GM12878 (cell line): ENCODE results near the gene CLDN7. TPM values are rescaled to one million over a fixed set of nuclear protein-coding genes. Genes with fewer than 3 reads are reported as not detected.

Source experiments
- ATF7 ChIP-seq: fragments of 450-650 bp; IDR thresholded peaks from 2 replicates; pipeline ENCODE4 v1.6.1; 2016; ENCODE audit warnings: low read depth, mild to moderate bottlenecking
- BCL11A ChIP-seq: IDR thresholded peaks from 2 replicates; pipeline ENCODE4 v1.6.1; 2011; ENCODE audit warnings: low read depth, low read length
- BCL3 ChIP-seq: IDR thresholded peaks from 2 replicates; pipeline ENCODE4 v1.6.1; 2011; ENCODE audit warnings: borderline replicate concordance, low read depth, mild to moderate bottlenecking, moderate library complexity, low read length; ENCODE audit not compliant: insufficient read depth, poor library complexity, severe bottlenecking
- CREB1 ChIP-seq: IDR thresholded peaks from 2 replicates; pipeline ENCODE4 v1.6.1; 2012; ENCODE audit warnings: low read depth, mild to moderate bottlenecking, inconsistent platforms
- CUX1 ChIP-seq: IDR thresholded peaks from 2 replicates; pipeline ENCODE4 v1.6.1; 2012; ENCODE audit warnings: improper control_type of control experiment, low read depth, low read length; ENCODE audit not compliant: insufficient replicate concordance
- FOXM1 ChIP-seq: IDR thresholded peaks from 2 replicates; pipeline ENCODE4 v1.6.1; 2012; ENCODE audit warnings: low read depth, mild to moderate bottlenecking, inconsistent platforms, low read length, moderate library complexity
- GATAD2B ChIP-seq: fragments of 450-650 bp; conservative IDR thresholded peaks from 2 replicates; pipeline ENCODE4 v1.6.1; 2017; ENCODE audit warnings: low read depth, mild to moderate bottlenecking, moderate library complexity
- HDAC2 ChIP-seq: fragments of 200-600 bp; sonication (generic); IDR thresholded peaks from 2 replicates; pipeline ENCODE4 v1.6.1; 2017
- IKZF1 ChIP-seq: fragments of 450-650 bp; conservative IDR thresholded peaks from 2 replicates; pipeline ENCODE4 v1.6.1; 2017; ENCODE audit warnings: antibody characterized with exemption, mild to moderate bottlenecking
- IRF3 ChIP-seq: fragments of 450-650 bp; IDR thresholded peaks from 2 replicates; pipeline ENCODE4 v1.6.1; 2014; ENCODE audit warnings: mild to moderate bottlenecking
- KAT2A ChIP-seq: conservative IDR thresholded peaks from 2 replicates; pipeline ENCODE4 v1.6.1; 2011; ENCODE audit warnings: low read depth, low read length; ENCODE audit not compliant: control insufficient read depth
- KLF5 ChIP-seq: fragments of 450-650 bp; IDR thresholded peaks from 2 replicates; pipeline ENCODE4 v1.6.1; 2014; ENCODE audit warnings: mild to moderate bottlenecking; ENCODE audit not compliant: partially characterized antibody
- LARP7 ChIP-seq: fragments of 450-650 bp; IDR thresholded peaks from 2 replicates; pipeline ENCODE4 v1.6.1; 2017; ENCODE audit warnings: mild to moderate bottlenecking
- MAX ChIP-seq: IDR thresholded peaks from 2 replicates; pipeline ENCODE4 v1.6.1; 2012; ENCODE audit warnings: low read depth, low read length, improper control_type of control experiment
- MLLT1 ChIP-seq: fragments of 450-650 bp; IDR thresholded peaks from 2 replicates; pipeline ENCODE4 v1.6.1; 2016; ENCODE audit warnings: mild to moderate bottlenecking
- PKNOX1 ChIP-seq: fragments of 450-650 bp; IDR thresholded peaks from 2 replicates; pipeline ENCODE4 v1.6.1; 2016; ENCODE audit warnings: mild to moderate bottlenecking
- POU2F2 ChIP-seq: IDR thresholded peaks from 3 replicates; pipeline ENCODE4 v1.6.1; 2011; ENCODE audit warnings: low read depth, mild to moderate bottlenecking, low read length, borderline replicate concordance
- RAD51 ChIP-seq: fragments of 450-650 bp; IDR thresholded peaks from 2 replicates; pipeline ENCODE4 v1.6.1; 2016; ENCODE audit warnings: moderate library complexity, mild to moderate bottlenecking, inconsistent platforms
- SMAD5 ChIP-seq: IDR thresholded peaks from 2 replicates; pipeline ENCODE4 v1.6.1; 2016; ENCODE audit warnings: antibody characterized with exemption, low read depth
- SREBF1 ChIP-seq: IDR thresholded peaks from 2 replicates; pipeline ENCODE4 v1.6.1; 2012; ENCODE audit warnings: mild to moderate bottlenecking, low read length
- polyA plus RNA-seq, 11 experiments: library from polyadenylated mRNA; depleted of rRNA in 4 of 11; unstranded in 6 of 11; stranded (reverse) in 5 of 11; fragments of >200 nt; fragmentation: Nextera tagmentation in 4 of 11; fragmentation: Illumina TruSeq in 1 of 11; extraction: Ambion mirVana in 4 of 11; extraction: Trizol in 1 of 11; gene quantifications; 1 replicate in 1 of 11; 2 replicates in 10 of 11; pipeline versions ENCODE4 v1.2.1 to v1.2.3, GENCODE V29; 2011 to 2016; ENCODE audit warnings: inconsistent platforms in 2 of 11, missing spikeins in 2 of 11, low read depth in 1 of 11
- total RNA-seq, 4 experiments: library from RNA; depleted of rRNA in 3 of 4; stranded (reverse); fragments of >200 nt in 3 of 4; fragmentation: Illumina TruSeq in 1 of 4; extraction: Trizol in 1 of 4; gene quantifications; 2 replicates each; pipeline versions ENCODE4 v1.2.1 to v1.2.3, GENCODE V29; 2013 to 2021

The CLDN7 gene
- total and polyA plus RNA-seq, 10 of the 15 experiments (the other 5 are each of a cell fraction or from before 2014, with no cell fraction given) = 0.19 to 1.3 (median 0.36) TPM; not detected in 5

GRCh38 chr17:7219812-7220592 lies 42.3 kb downstream of the CLDN7 start, which contains the start of the genes ACADVL and DLG4 (continued):
- TF ChIP-seq GATAD2B (peak; percentile 78; the same call in 1 of the 2 replicates), KLF5 (no peak), LARP7 (peak; percentile 56; the same call in 1 of the 2 replicates), PKNOX1 (no peak), CUX1 (no peak), HDAC2 (no peak), CREB1 (peak; percentile 81), MLLT1 (no peak), RAD51 (no peak), SREBF1 (no peak; the same call in 1 of the 2 replicates), IKZF1 (peak; percentile 72), FOXM1 (no peak), BCL11A (no peak; the same call in 1 of the 2 replicates), POU2F2 (peak; percentile 52; the same call in 1 of the 3 replicates), KAT2A (no peak), BCL3 (peak; percentile 50), SMAD5 (no peak), IRF3 (no peak), ATF7 (0 out of 2 replicates have a peak, but pooled peaks have one; percentile 32), MAX (0 out of 2 replicates have a peak, but pooled peaks have one; percentile 57)
